Cardiac muscle cell (in vitro differentiated cells and primary cell): ENCODE data around the gene NAV2. TPM values are rescaled to one million over a fixed set of nuclear protein-coding genes. Genes with fewer than 3 reads are reported as not detected.

Experiments used
- DNase-seq, 2 donors: peaks; one replicate each; pipeline versions ENCODE4 v3.0.0 to v3.0.0-alpha.2; 2010 to 2017; ENCODE audit warnings: low read depth in 1 of 2, low spot score in 1 of 2
- H3K27ac ChIP-seq: fragments of 200-600 bp; sonication (generic); 2 replicates; pipeline ENCODE4 v1.5.1; 2016
- H3K27me3 ChIP-seq: fragments of 200-600 bp; sonication (generic); 2 replicates; pipeline ENCODE4 v1.6.0; 2016; ENCODE audit warnings: control low read depth
- H3K36me3 ChIP-seq: fragments of 200-600 bp; sonication (generic); 2 replicates; pipeline ENCODE4 v1.5.1; 2016; ENCODE audit warnings: control low read depth
- H3K4me1 ChIP-seq: fragments of 200-600 bp; sonication (generic); 2 replicates; pipeline ENCODE4 v1.8.1; 2017; ENCODE audit warnings: low read depth, mild to moderate bottlenecking, mixed run types
- H3K4me3 ChIP-seq: fragments of 200-600 bp; sonication (generic); 2 replicates; pipeline ENCODE4 v1.5.1; 2016; ENCODE audit warnings: mild to moderate bottlenecking
- H3K9me3 ChIP-seq: fragments of 200-600 bp; sonication (generic); 2 replicates; pipeline ENCODE4 v1.5.1; 2017; ENCODE audit warnings: low read depth, mild to moderate bottlenecking, control low read depth
- CTCF ChIP-seq: IDR thresholded peaks from 2 replicates; pipeline ENCODE4 v1.5.1; 2012; ENCODE audit warnings: low read depth, mild to moderate bottlenecking, low read length
- polyA plus RNA-seq: library from polyadenylated mRNA; unstranded; fragments of >200 nt; fragmentation: Nextera tagmentation; extraction: Ambion mirVana; gene quantifications from 2 replicates; pipeline ENCODE4 v1.2.1, GENCODE V29; 2016
- total RNA-seq: library from RNA; depleted of rRNA; stranded (reverse); fragments of >200 nt; gene quantifications from 2 replicates; pipeline ENCODE4 v1.2.3, GENCODE V29; 2016

Gene NAV2
- total and polyA plus RNA-seq, 2 experiments from 2014 or later: 113 to 164 TPM

- no peak overlapping the region for H3K4me3 ChIP-seq
Measured at GRCh38 chr11:19774817-19775580, 62.4 kb downstream of the NAV2 start.

GRCh38 chr11:19775622-19776021 lies 63.0 kb downstream of the NAV2 start:
- no peak for TF ChIP-seq CTCF
- Histone ChIP-seq H3K4me3 (no peak overlapping the region), H3K9me3 (no peaks in the 10 kb centered on the region), H3K27me3 (peaks cover 97% of the 10 kb centered on the region), H3K36me3 (no peaks in the 10 kb centered on the region), H3K4me1 (peaks cover 5% of the 10 kb centered on the region), H3K27ac (no peak overlapping the region)
- no peak for DNase-seq

More at GRCh38 chr11:19774817-19775580, 62.4 kb downstream of the NAV2 start:
- Histone ChIP-seq H3K4me1 (peaks cover 5% of the 10 kb centered on the region), H3K36me3 (no peaks in the 10 kb centered on the region), H3K9me3 (no peaks in the 10 kb centered on the region), H3K27me3 (peaks cover 100% of the 10 kb centered on the region), H3K27ac (no peak overlapping the region)
- DNase-seq: no peak
- no peak for TF ChIP-seq CTCF

- Histone ChIP-seq H3K4me1 (peaks cover 5% of the 10 kb centered on the region), H3K27ac (no peak overlapping the region), H3K9me3 (no peaks in the 10 kb centered on the region), H3K4me3 (peak overlapping the region; percentile 44), H3K36me3 (no peaks in the 10 kb centered on the region), H3K27me3 (peaks cover 87% of the 10 kb centered on the region)
- DNase-seq: peak in 1 of 2 donors; percentile 32
- TF ChIP-seq CTCF: no peak
Measured at GRCh38 chr11:19777039-19777376, 64.4 kb downstream of the NAV2 start.

- TF ChIP-seq CTCF: no peak
- Histone ChIP-seq H3K9me3 (no peaks in the 10 kb centered on the region), H3K36me3 (no peaks in the 10 kb centered on the region), H3K27me3 (peaks cover 81% of the 10 kb centered on the region), H3K27ac (no peak overlapping the region), H3K4me1 (peaks cover 5% of the 10 kb centered on the region), H3K4me3 (peak overlapping the region; percentile 44)
- peak; percentile 23 to 65 for DNase-seq
Measured at GRCh38 chr11:19777377-19778102, 64.9 kb downstream of the NAV2 start.

GRCh38 chr11:19779740-19780139 lies 67.1 kb downstream of the NAV2 start:
- DNase-seq: no peak
- Histone ChIP-seq H3K27ac (no peak overlapping the region), H3K27me3 (peaks cover 59% of the 10 kb centered on the region), H3K4me1 (peaks cover 5% of the 10 kb centered on the region), H3K36me3 (no peaks in the 10 kb centered on the region), H3K9me3 (no peaks in the 10 kb centered on the region), H3K4me3 (no peak overlapping the region)
- no peak for TF ChIP-seq CTCF
